ENCODE data around the gene ZNF292. TPM values are rescaled to one million over a fixed set of nuclear protein-coding genes. Genes with fewer than 3 reads are reported as not detected.
"Not testable (repeated sequence)": the region's sequence is repeated elsewhere in the genome, so short reads cannot be mapped to it uniquely, and the experiment has no call there.

ZNF292 gene
- total RNA-seq, 1 donor from 2014 or later, result 11.6 TPM

DNA sequence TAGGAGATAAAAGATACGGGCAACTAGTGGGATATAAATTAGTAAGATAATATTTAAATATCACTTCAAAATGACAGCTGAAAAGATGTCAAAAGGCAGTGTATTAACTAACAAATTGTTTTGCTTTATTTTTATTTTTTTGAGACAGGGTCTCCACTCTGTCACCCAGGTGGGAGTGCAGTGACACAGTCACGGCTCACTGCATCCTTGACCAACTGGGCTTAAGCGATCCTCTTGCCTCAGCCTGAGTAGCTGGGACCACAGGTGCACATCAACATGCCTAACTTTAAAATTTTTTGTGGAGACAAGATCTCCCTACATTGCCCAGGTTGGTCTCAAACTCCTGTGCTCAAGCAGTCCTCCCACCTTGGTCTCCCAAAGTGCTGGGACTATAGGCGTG lies 5.9 kb downstream of the ZNF292 start:
- DNase-seq (ENCODE audit: low read depth in 2 of 2), result no peak

DNA sequence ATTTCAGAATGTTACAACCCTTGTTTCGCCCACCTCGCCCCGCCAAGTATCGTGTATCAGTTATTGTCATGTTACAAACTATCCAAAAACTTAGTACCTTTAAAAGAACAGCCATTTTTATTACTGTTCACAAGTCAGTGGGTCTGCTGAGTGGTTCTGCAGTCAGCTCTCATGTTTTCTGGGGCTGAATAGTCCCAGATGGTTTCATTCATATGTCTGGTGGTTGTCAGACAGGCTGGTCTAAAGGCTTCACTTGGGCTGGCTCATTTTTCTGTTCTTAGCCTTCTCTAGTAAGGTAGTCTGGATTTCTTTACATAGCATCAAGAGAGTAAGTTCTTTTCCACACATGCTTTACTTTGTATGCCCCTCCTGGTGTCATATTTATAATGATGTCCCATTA lies 8.6 kb downstream of the ZNF292 start:
- DNase-seq (ENCODE audit: low read depth in 2 of 2), result no peak

DNA sequence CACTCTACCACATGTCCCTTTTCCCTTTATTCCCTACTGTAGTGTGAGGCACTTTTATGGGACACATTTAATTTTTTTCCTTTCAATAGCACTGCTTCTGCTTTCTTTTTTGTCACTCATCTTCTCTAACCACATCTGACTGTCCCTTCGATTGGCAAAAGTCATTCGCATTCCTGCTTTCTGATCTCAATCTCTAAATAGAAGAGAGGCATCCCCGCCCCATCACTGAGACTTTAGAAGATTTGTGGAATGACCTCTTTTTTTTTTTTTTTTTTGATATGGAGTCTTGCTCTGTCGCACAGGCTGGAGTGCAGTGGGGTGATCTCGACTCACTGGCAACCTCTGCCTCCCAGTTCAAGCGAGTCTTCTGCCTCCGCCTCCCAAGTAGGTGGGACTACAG lies 9.1 kb downstream of the ZNF292 start:
- no peak for DNase-seq (ENCODE audit: low read depth in 2 of 2)

DNA sequence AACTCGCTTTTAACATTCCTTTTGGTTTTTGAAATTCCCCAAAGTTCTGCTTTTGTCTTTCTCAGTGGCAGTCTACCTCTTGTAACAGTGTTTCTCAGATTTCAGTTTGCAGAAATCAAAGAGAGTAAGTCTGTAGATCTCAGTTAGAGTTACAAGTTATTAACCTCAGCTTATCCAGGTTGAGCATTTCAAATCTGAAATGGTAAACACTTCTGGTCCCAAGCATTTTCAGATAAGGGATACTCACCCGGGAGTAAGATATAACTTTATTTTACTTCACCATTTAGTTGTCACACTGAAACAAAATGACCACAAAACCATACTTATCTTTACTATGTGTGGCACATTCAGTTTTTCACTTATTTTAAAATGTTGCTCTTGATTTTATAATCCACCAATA lies 9.8 kb downstream of the ZNF292 start:
- no peak for DNase-seq (ENCODE audit: low read depth in 2 of 2)

DNA sequence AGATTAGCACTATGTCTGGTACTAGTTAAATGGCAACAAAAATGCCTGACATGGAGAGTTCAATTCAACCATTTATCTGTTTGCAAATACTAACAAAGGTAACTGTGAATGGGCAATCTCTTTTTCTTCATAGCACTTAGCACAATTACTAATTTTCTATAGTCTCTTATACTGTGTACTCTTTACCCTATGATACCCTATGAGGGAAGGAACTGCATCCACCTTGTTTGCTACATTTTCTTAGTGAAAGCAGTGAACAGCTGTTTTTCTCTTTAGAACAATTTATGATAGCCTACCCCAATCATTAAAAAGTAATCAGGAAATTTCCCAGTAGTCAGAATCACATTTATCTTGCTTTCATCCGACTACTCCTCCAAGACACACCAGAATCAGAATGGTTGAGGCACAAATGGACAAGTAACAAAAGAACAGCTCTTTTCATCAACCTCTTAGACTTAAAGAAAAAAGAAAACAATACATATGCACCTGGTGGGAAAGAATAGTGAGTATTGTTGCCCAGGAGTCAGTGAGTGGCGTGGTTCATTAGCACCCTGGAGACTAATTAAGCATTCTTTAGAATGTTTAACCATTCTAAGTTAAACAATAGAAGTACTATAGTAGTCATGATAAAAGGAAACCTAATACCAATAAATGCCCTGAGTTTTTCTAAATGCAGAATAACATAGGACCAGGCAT lies 16.7 kb downstream of the ZNF292 start:
- DNase-seq (ENCODE audit: low read depth in 2 of 2), result no peak

DNA sequence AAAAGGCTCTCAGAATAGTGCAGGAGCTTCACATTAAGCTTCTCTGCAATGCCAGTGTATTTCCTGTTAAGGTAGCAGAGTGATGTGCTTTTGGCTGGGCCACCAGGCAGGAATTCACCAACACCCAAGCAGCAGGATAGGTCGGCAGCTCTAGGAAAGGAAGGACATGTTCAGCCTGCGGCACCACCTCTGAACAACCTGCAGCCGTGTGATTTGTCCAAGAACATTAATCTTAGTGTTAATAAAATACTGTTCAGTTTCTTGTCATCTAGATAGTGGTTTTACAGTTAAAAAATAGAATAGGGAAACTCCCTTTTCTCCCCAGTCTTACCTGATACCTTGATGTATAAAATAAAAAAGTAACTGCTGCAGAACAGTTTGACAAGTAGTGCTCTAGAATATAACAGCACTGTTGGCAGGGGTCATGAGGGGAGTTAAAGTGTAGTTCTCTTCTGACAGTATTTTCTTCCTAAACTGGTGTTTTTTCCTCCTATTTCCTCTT lies 18.8 kb downstream of the ZNF292 start:
- no peak for DNase-seq (ENCODE audit: low read depth in 2 of 2)

DNA sequence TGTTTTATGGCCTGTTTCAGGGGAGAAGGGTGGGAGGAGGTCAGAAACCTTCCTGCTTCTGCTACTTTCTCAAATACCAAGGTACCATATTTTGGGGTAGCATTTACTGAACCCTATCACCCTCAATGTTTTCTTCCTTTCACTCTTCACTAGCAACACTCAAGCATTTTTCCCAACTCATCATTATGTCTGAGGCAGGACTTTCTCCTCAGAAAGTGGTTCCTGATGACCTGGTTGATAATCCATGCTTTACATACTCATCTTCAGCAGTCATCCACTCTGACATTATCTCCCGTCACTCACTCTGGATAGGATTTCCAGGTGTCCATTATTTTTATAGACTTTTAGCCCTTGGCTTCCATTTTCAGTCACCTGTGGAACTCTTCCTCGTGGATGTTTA lies 21.1 kb downstream of the ZNF292 start:
- no peak for DNase-seq (ENCODE audit: low read depth in 2 of 2)

DNA sequence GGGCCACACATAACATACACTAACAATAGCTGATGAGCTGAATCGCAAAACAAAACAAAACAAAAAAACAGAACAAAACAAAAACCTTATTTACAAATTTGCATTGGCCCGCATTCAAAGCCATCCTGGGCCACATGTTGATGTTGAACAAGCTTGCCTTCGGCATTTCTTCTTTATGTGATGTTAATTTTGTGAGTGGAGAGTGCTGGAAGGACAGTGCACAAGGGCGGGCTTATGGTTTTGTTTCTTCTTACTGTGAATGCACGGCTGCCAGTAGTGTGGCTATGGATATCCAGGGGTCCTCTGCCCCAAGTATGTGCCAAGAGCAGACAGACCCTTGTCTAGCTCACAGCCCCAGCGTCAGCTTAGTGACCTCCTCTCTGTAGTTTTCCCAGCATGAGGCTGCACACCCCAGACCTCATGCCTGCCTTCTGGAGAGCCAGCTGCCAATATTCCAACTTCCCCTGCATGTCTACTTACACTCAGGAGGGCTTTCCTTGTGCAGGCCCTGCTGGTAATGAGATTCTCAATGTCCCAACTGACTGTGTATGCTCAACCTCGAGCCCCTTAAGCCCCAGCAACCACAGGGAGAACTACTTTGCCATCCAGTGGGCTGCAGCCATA lies 24.9 kb downstream of the ZNF292 start:
- DNase-seq (ENCODE audit: low read depth in 2 of 2), result no peak

DNA sequence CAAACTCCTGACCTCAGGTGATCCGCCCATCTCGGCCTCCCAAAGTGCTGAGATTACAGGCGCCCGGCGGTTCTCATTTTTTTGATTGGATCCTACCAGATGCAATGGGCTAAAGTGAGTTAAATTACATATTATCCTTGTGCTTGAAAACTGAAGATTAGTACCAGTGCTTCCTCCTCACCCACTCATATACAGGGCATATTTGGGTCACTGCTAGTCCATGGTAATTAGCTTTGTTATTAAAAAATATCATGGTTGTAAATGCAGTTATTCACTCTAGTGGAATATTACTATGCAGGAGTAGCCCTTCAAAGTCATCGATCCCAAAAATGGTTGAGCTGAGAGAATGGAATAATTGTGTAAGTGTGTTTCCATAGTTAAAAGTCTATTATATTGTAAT lies 26.5 kb downstream of the ZNF292 start:
- no peak for DNase-seq (ENCODE audit: low read depth in 2 of 2)

DNA sequence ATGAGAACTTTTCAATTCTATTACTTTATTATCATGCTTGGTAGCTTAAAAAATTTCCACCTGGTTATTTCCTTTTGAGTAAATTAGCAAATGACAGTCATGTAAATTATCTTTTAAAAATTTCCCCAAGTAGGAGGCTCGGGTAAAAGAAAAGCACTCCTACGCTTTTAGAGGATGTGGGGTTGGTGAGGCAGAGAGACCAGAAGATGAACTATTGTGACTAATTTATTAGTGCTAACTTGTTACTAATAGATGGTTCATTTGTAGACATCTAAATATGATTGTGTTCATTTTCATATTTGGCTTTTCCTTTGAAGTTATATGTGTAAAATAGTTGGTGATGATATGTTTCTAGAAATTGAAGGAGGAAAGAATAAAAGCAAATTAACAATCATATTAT lies 27.0 kb downstream of the ZNF292 start:
- DNase-seq (ENCODE audit: low read depth in 2 of 2), result no peak

DNA sequence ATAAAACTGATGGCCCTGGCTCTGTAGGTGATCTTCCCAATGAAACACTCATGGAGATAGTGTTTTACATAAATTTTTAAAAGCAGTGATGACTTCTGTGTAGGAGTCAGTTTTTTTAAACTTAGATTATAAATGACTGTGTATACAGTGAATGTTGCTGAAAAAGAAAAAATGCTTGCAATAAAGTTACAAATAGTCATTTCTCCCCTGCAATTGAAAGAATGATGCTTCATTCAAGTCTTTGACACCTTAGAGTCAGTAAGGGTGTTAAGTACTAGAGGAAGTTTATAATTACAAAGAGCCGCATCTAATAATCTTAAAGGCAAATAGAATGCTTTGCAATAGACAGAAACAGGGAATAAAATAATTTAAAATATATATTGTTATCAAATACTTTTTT lies 27.6 kb downstream of the ZNF292 start:
- no peak for DNase-seq (ENCODE audit: low read depth in 2 of 2)

DNA sequence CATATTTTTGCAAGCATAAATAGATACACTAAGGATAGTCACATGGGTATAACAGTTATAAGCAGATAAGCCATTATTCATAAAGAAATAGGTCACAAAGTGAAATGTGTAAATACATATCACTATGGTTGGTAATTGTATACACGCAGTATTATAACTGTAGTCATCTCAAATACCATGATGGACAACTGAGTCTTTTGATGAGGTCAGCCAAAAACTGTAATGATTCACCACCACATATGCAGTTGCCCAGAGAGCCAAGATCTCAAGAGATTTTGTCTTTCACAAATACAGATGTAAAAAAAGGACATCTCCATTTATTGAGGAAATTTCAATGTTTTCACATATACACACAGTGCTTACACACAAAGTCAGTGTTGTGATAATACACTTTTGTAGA lies 28.3 kb downstream of the ZNF292 start:
- DNase-seq (ENCODE audit: low read depth in 2 of 2), result no peak

DNA sequence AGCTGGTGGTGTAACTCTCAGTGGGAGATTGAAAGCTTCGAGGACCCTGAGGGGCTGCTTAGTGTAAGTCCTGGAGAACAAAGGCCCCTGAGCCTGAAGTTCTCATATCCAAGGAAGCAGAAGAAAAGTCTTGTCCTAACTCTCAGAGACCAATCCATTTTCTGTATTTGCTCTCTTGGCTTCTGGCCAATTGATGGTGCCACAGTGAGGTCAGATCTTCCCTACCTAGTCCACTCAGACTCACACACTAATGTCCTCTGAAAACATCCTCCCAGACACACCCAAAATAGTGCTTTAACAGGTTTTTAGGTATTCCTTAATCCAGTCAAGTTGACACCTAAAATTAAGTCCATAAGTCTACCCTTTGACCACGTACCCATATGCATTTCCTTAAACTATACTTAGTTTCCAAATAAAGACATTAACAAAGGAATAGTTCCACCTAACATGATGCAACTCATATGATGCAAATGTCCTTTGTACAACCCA lies 29.4 kb downstream of the ZNF292 start:
- DNase-seq (ENCODE audit: low read depth in 2 of 2), result no peak

DNA sequence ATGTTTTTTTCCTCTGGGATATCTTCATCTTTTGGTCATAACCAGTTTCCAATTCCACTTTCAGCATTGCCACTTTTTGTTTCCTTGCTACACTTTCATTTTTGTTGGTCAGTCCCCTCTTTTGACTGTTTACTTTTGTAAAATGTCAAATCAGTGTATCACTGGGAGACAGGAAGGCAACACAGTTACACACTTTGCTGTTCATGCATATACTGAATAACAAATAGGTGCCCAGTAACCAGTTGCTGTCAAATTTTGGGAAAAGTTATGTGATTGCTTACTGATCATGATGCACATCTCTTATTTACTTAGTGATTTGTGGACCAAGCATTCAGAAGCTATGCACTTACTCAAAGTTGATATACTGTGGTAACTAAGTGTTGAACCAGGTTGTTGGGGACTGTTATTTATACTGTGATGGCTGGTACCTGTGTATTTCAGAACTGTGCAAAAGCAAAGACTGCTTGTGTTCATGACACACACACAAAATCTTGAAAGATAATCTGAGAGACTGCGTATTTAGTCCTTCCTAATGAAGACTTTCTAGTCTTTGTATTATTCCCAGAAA lies 41.0 kb downstream of the ZNF292 start:
- no peak for DNase-seq (ENCODE audit: low read depth in 2 of 2)

DNA sequence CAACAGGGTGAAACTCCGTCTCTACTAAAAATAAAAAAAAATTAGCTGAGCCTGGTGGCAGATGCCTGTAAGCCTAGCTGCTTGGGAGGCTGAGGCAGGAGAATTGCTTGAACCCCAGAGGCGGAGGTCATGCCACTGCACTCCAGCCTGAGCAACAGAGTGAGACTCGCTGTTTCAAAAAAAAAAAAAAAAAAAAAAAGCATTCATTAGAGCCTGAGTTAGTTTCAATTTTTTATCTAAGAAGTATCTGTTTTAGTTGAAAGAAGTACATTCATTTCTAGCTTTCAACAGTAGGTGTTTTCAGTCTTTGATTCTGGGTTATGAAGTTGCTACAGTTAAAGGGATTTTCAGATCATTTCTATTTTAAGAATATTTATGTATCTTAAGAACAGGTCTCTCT lies 42.2 kb downstream of the ZNF292 start:
- DNase-seq (ENCODE audit: low read depth in 2 of 2), result no peak

DNA sequence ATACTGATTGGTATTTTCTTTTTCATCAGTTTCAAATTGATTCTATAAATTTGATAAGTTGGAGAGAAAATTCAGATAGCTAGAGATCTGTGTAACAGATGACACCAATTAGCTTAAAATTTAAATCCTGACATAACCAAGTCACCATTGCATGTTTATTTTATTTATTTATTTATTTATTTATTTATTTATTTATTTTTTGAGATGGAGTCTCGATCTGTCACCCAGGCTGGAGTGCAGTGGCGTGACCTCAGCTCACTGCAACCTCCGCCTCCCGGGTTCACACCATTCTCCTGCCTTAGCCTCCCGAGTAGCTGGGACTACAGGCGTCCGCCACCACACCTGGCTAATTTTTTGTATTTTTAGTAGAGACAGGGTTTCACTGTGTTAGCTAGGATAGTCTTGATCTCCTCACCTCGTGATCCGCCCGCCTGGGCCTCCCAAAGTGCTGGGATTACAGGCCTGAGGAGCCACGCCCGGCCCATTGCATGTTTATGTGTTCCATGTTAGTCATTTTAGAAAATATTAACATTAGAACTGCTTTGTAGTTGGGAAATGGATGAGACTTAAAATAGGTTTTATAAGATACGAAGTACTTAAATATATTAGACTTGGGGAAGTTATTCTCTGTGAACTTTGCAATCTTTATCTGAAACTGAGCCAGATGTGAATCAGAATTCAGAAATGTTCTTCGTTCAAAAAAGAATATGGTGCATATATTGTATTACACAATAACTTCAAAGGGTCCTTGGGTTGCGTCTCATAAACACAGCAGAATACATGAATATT lies 42.9 kb downstream of the ZNF292 start:
- DNase-seq (ENCODE audit: low read depth in 2 of 2), result not testable (repeated sequence)

DNA sequence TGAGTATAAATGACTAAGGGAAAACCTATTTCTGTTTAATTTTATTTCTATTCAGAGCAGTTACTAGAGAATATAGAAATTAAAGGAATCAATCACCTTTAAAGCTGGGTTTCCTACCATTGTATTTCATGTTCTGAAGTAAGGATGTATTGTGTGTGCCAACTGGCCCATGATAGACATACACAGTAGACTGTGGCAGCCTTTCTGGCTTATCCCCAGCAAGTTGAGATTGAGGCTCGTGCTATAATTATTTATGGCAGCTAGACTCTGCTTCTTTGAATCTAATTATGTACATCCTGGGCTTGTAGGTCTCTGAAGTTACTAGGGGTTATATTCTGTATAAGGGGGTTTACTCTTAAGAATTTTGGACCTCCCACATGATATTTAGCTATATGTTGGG lies 44.4 kb downstream of the ZNF292 start:
- DNase-seq (ENCODE audit: low read depth in 2 of 2), result peak in 1 of 2 donors; percentile 26

DNA sequence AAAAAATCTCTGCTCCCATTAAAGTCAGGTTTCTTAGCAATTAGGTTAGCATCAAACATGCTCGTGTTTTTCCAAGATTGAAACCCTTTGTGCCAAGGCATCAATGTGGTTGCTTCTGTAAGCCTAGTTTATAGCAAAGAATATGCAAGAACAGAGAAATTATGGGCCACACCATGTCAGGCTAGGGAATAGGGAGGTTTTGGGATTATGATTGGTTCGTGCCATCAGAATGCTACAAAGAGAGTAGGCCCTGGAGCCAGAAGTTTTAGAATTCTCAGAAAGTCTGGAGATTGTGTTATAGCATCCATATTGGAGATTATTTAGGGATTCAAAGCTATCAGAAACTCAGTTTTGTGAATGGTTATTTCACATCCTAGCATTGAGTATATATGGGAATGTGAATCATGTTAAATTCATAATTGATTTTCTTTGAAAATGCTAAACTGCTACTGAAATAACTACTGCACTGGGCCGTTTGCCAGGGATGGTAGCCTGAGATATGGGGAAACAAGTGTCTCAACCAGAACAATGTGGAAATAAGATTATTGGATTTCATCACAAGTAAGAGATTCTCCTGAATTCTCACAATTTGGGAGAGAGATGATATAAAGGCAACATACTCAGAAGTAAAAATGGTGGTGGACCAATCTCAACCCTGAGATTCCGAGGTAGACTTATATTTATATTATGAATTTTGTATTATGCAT lies 45.3 kb downstream of the ZNF292 start:
- DNase-seq (ENCODE audit: low read depth in 2 of 2), result no peak

DNA sequence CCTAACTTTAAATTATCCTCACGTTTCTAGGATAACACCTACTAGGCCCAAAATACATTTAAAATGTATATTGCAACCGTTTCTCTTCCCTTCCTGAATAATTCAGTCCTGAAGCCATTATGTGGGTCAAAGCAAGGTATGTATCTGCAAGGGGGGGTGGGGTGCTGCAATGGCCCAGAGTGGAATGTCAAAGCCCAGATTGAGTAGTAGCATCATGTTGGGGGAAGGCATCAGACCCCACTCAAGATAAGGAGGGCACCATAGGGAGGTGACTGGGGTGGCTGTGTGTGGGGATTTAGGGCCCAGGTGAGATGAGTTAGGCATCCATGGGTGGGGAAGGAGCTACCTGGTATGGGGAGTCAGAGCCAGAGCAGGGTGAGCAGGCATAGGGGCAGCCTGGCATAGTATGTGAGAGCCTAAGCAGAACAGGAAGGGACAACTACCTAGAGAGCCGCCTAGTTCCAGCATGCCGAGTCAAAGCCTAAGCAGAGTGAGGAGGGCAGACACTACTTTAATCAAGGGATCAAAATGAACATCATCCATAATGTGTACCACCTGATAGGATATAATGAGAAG lies 48.2 kb downstream of the ZNF292 start:
- no peak for DNase-seq (ENCODE audit: low read depth in 2 of 2)

DNA sequence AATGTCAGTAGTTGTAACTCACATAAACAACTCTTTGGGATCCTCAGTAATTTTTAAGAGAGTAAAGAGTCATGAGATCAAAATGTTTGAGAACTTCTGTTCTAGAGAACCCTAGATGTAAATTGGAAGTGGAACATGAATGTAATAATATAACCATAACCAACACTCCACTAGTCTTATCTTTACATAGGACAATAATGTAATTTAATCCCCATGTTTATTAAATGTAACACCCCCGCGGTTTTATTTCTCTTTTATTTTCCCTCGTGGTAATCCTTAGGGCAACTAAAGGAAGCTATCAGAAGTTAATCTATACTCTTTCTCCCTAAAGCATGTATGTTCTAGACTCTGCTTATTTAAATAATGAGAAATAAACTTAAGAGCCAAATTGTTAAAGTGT lies 54.4 kb downstream of the ZNF292 start:
- no peak for DNase-seq (ENCODE audit: low read depth in 2 of 2)

DNA sequence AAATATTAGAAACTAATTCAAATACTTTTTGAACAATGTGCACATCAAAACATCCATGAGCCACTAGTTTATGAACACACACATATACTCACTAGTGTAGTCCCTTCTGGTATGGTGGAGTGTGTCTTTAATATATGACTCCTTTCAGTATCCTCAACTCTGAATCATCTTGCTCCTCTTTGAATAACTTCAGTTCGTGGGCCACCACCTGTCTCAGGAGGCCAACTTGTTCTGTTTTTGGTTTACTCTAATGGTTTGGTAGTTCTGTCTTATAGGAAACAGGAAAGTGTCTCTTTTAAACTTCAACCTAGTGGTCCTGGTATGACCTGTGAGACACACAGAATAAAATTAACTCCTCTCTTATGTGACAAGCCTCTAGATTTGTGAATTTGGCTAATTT lies 55.6 kb downstream of the ZNF292 start:
- no peak for DNase-seq (ENCODE audit: low read depth in 2 of 2)

Data from dermis microvascular lymphatic vessel endothelial cell (primary cell).